A673 (cell line): Measurements from ENCODE around the gene MEOX2. TPM values are rescaled to one million over a fixed set of nuclear protein-coding genes. Genes with fewer than 3 reads are reported as not detected.

Experiments used
- BruUV-seq: library from RNA; stranded (reverse); fragments of 400-500 nt; replicated peaks from 2 replicates; lab custom pipeline; 2021; lab: Mats Ljungman, UMichigan
- CTCF ChIA-PET: fragments of 300-600 bp; sonication (Branson Sonifier 250); formaldehyde crosslinking; loops from one replicate; lab custom pipeline; 2022; ENCODE audit warnings: antibody characterized with exemption; lab: Charles Lee
- POLR2A ChIA-PET: fragments of 300-600 bp; sonication (Branson Sonifier 250); formaldehyde crosslinking; loops from one replicate; lab custom pipeline; 2022; ENCODE audit warnings: antibody characterized with exemption; ENCODE audit not compliant: low non-redundant PET; lab: Charles Lee
- DNase-seq: peaks from one replicate; pipeline ENCODE4 v3.0.0-alpha.2; 2015; ENCODE audit warnings: low spot score
- H3K27ac ChIP-seq: fragments of 200-600 bp; sonication (generic); 2 replicates; pipeline ENCODE4 v1.5.1; 2016; ENCODE audit warnings: mixed run types, low read depth, mild to moderate bottlenecking, mixed read lengths, antibody characterized with exemption, low read length; ENCODE audit not compliant: poor library complexity, severe bottlenecking
- H3K27me3 ChIP-seq: fragments of 200-600 bp; sonication (generic); replicated peaks from 2 replicates; pipeline ENCODE4 v1.6.1; 2017; ENCODE audit warnings: mixed run types, low read depth, mild to moderate bottlenecking, mixed read lengths, antibody characterized with exemption, low read length; ENCODE audit not compliant: insufficient read depth, poor library complexity
- H3K36me3 ChIP-seq: fragments of 200-600 bp; sonication (generic); 2 replicates; pipeline ENCODE4 v1.6.1; 2016; ENCODE audit warnings: mixed run types, mild to moderate bottlenecking, mixed read lengths, antibody characterized with exemption, low read length; ENCODE audit not compliant: insufficient read depth, poor library complexity, severe bottlenecking
- H3K4me1 ChIP-seq: fragments of 200-600 bp; sonication (generic); 2 replicates; pipeline ENCODE4 v1.6.1; 2017; ENCODE audit warnings: mixed run types, mild to moderate bottlenecking, mixed read lengths, antibody characterized with exemption, low read length; ENCODE audit not compliant: insufficient read depth, poor library complexity, severe bottlenecking
- H3K4me3 ChIP-seq: fragments of 200-600 bp; sonication (generic); 2 replicates; pipeline ENCODE4 v1.5.1; 2016; ENCODE audit warnings: low read depth, mixed run types, mild to moderate bottlenecking, mixed read lengths, low read length; ENCODE audit not compliant: poor library complexity, severe bottlenecking
- H3K9me3 ChIP-seq: fragments of 200-600 bp; sonication (generic); 2 replicates; pipeline ENCODE4 v1.6.1; 2016; ENCODE audit warnings: mixed run types, low read depth, mild to moderate bottlenecking, mixed read lengths, antibody characterized with exemption, low read length; ENCODE audit not compliant: poor library complexity, severe bottlenecking
- CTCF ChIP-seq: fragments of 300-800, 200-600 bp; sonication (generic); conservative IDR thresholded peaks from 2 replicates; pipeline ENCODE4 v1.5.1; 2017; ENCODE audit warnings: low read depth, mild to moderate bottlenecking, antibody characterized with exemption, low read length, moderate library complexity, mixed read lengths
- EZH2 ChIP-seq: fragments of 200-600 bp; sonication (generic); IDR thresholded peaks from 2 replicates; pipeline ENCODE4 v1.6.1; 2017; ENCODE audit warnings: borderline replicate concordance, low read depth, mild to moderate bottlenecking, mixed read lengths, antibody characterized with exemption, low read length; ENCODE audit not compliant: poor library complexity, severe bottlenecking
- intact Hi-C: fragments of 100-400 bp; cut with micrococcal nuclease; formaldehyde crosslinking; loops from one replicate; pipeline ENCODE4 v1.10.0; 2022; ENCODE audit not compliant: unreplicated experiment
- total RNA-seq: library from RNA; stranded (reverse); gene quantifications from 2 replicates; pipeline ENCODE4 v1.2.3, GENCODE V29; 2021

MEOX2 gene
- total RNA-seq, 1 experiment from 2014 or later = not detected

GRCh38 chr7:15658247-15658646, 28.2 kb downstream of the MEOX2 start:
- H3K9me3 ChIP-seq = peaks cover 3% of the 10 kb centered on the region
- TF ChIP-seq EZH2 (no peak), CTCF (no peak)
- ChIA-PET POLR2A (no interaction called here), CTCF (no interaction called here)
- no peaks in the 10 kb centered on the region for H3K4me1 ChIP-seq
- no peak overlapping the region for H3K4me3 ChIP-seq
- intact Hi-C loops = no loop called here
- no peak for DNase-seq
- no peaks in the 10 kb centered on the region for H3K36me3 ChIP-seq
- H3K27ac ChIP-seq = no peak overlapping the region
- no TSS peak for BruUV-seq
- H3K27me3 ChIP-seq = peaks cover 11% of the 10 kb centered on the region

- no peaks in the 10 kb centered on the region for H3K36me3 ChIP-seq
- ChIA-PET POLR2A (no interaction called here), CTCF (no interaction called here)
- DNase-seq = no peak
- peaks cover 3% of the 10 kb centered on the region for H3K9me3 ChIP-seq
- H3K27ac ChIP-seq = no peak overlapping the region
- BruUV-seq = no TSS peak
- no peak overlapping the region for H3K4me3 ChIP-seq
- H3K27me3 ChIP-seq = peaks cover 5% of the 10 kb centered on the region
- intact Hi-C loops = no loop called here
- TF ChIP-seq CTCF = no peak
- peaks cover 16% of the 10 kb centered on the region for H3K4me1 ChIP-seq
These were observed 33.6 kb downstream of the MEOX2 start for GRCh38 chr7:15652776-15653290.

DNA sequence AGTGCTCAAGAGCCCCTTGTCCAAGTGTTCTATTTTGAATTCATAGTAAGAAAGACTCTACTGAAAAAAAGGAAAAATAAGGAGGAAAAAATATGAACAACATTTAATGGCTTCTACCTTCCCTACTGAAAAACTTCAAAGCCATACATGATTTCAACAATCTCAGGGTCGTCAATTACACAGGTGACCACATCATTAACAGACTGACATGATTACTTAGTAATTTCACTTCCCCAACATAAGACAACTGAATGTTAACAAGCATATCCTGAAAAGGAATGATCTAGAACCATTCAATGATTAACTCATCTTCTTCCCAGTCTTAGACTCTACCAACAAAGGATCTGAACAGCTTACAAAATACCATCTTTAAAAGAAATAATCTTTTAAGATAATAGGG, 34.8 kb downstream of the MEOX2 start:
- POLR2A ChIA-PET = no interaction called here
- no peaks in the 10 kb centered on the region for H3K36me3 ChIP-seq
- intact Hi-C loops = no loop called here

More for the DNA sequence above, 34.8 kb downstream of the MEOX2 start:
- BruUV-seq = no TSS peak
- no peak overlapping the region for H3K27ac ChIP-seq
- CTCF ChIA-PET = no interaction called here
- peaks cover 25% of the 10 kb centered on the region for H3K4me1 ChIP-seq
- H3K9me3 ChIP-seq = peaks cover 3% of the 10 kb centered on the region
- TF ChIP-seq CTCF (no peak), EZH2 (no peak)
- H3K4me3 ChIP-seq = no peak overlapping the region
- no peak for DNase-seq
- no peaks in the 10 kb centered on the region for H3K27me3 ChIP-seq
